BJ (cell line): ENCODE results near the gene FOXJ3. TPM values are rescaled to one million over a fixed set of nuclear protein-coding genes. Genes with fewer than 3 reads are reported as not detected.

Experiments
- CTCF ChIA-PET: fragments of 350-600 bp; formaldehyde crosslinking; extraction: SDS; loops from one replicate; lab custom pipeline; 2021; ENCODE audit warnings: antibody characterized with exemption, inconsistent platforms; lab: Yijun Ruan, JAX
- POLR2A ChIA-PET: fragments of 300-600 bp; sonication (Branson Sonifier 250); formaldehyde crosslinking; extraction: SDS; loops from one replicate; lab custom pipeline; 2021; ENCODE audit warnings: antibody characterized with exemption; lab: Charles Lee
- DNase-seq: peaks from one replicate; pipeline ENCODE4 v3.0.0-alpha.2; 2011; ENCODE audit warnings: low read depth
- H3K27me3 ChIP-seq: 2 replicates; pipeline ENCODE4 v1.6.0; 2011; ENCODE audit warnings: low read length; ENCODE audit not compliant: control insufficient read depth, insufficient read depth
- H3K36me3 ChIP-seq: 2 replicates; pipeline ENCODE4 v1.5.1; 2011; ENCODE audit warnings: low read length; ENCODE audit not compliant: control insufficient read depth, insufficient read depth
- H3K4me3 ChIP-seq: 2 replicates; pipeline ENCODE4 v1.5.1; 2011; ENCODE audit warnings: low read depth, mild to moderate bottlenecking, control low read depth, low read length
- polyA plus RNA-seq: library from polyadenylated mRNA; depleted of rRNA; stranded (reverse); fragments of >200 nt; gene quantifications from 2 replicates; pipeline ENCODE4 v1.2.3, GENCODE V29; 2011
- TF ChIP-seq, protein P1 (sequence below): IDR thresholded peaks from 2 replicates; pipeline ENCODE4 v1.5.1; 2011; ENCODE audit warnings: low read depth, mild to moderate bottlenecking, control low read depth, inconsistent platforms, low read length, moderate library complexity; ENCODE audit not compliant: insufficient read depth

FOXJ3 gene
- polyA plus RNA-seq, 1 experiment, result 22.9 TPM

DNA sequence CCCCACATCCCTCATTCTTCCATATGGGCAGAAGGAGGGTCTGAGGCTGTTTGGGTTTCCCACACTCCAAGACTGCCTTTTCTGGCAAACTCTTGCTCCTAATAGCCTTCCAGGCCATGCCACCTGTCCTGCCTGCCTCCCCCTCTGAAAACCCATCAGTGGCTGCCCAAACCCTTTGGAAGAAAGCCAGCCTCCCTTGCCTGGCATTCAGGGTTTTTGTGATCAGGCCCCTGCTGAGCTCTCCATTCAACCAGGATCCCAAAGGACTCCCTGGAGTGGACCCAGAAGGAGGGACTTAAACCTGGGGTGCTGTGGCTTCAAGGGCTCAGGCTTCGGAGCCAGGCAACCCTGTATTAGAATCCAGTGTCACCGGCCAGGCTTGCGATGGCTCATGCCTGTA lies 166.3 kb downstream of the FOXJ3 start:
- Histone ChIP-seq H3K4me3 (no peak overlapping the region), H3K27me3 (no peaks in the 10 kb centered on the region), H3K36me3 (no peaks in the 10 kb centered on the region)
- ChIA-PET CTCF (interaction anchor here (0.9 kb wide), 1 partner anchor 189 kb away, joined by 3 read pairs; no protein-coding TSS in a partner anchor), POLR2A (no interaction called here)
- TF ChIP-seq, protein P1, sequence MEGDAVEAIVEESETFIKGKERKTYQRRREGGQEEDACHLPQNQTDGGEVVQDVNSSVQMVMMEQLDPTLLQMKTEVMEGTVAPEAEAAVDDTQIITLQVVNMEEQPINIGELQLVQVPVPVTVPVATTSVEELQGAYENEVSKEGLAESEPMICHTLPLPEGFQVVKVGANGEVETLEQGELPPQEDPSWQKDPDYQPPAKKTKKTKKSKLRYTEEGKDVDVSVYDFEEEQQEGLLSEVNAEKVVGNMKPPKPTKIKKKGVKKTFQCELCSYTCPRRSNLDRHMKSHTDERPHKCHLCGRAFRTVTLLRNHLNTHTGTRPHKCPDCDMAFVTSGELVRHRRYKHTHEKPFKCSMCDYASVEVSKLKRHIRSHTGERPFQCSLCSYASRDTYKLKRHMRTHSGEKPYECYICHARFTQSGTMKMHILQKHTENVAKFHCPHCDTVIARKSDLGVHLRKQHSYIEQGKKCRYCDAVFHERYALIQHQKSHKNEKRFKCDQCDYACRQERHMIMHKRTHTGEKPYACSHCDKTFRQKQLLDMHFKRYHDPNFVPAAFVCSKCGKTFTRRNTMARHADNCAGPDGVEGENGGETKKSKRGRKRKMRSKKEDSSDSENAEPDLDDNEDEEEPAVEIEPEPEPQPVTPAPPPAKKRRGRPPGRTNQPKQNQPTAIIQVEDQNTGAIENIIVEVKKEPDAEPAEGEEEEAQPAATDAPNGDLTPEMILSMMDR, result no peak
- no peak for DNase-seq

DNA sequence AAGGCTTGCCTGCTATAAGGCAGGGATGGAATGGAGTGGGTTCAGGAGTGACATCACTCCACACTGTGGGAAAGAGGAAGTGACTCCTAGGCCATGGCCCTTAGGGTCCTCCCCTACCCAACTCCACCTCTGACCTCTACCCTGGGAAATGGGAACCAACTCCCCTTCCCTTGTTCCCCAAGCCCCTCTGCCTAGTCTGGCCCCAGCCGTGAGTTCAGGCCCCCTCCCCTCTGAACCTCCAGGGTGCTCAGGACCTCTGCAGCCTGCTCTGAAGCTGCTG lies 166.7 kb downstream of the FOXJ3 start:
- H3K36me3 ChIP-seq, result no peaks in the 10 kb centered on the region
- H3K27me3 ChIP-seq, result no peaks in the 10 kb centered on the region
- CTCF ChIA-PET, result no interaction called here
- TF ChIP-seq, protein P1, result no peak
- POLR2A ChIA-PET, result no interaction called here
- H3K4me3 ChIP-seq, result no peak overlapping the region
- DNase-seq, result no peak

GRCh38 chr1:42167611-42168390 lies 167.2 kb downstream of the FOXJ3 start:
- DNase-seq, result no peak
- POLR2A ChIA-PET, result no interaction called here
- Histone ChIP-seq H3K36me3 (no peaks in the 10 kb centered on the region), H3K27me3 (no peaks in the 10 kb centered on the region), H3K4me3 (no peak overlapping the region)
- CTCF ChIA-PET, result no interaction called here
- TF ChIP-seq, protein P1, result no peak

GRCh38 chr1:42165511-42166210 lies 169.4 kb downstream of the FOXJ3 start:
- Histone ChIP-seq H3K36me3 (no peaks in the 10 kb centered on the region), H3K4me3 (no peak overlapping the region), H3K27me3 (peaks cover 1% of the 10 kb centered on the region)
- POLR2A ChIA-PET, result no interaction called here
- CTCF ChIA-PET, result interaction anchor here (4.0 kb wide), 1 partner anchor 8 kb away, joined by 26 read pairs; no protein-coding TSS in a partner anchor
- TF ChIP-seq, protein P1, result no peak
- no peak for DNase-seq

- ChIA-PET POLR2A (no interaction called here), CTCF (interaction anchor here (2.5 to 4.0 kb wide), 2 partner anchors 9 to 18 kb away, joined by 7 to 26 read pairs; no protein-coding TSS in a partner anchor)
- Histone ChIP-seq H3K36me3 (no peaks in the 10 kb centered on the region), H3K4me3 (no peak within 1 kb of the TSS), H3K27me3 (peaks cover 1% of the 10 kb centered on the region)
- DNase-seq, result no peak
- TF ChIP-seq, protein P1, result no peak
These were observed 170.2 kb downstream of the FOXJ3 start, which contains the start of gene GUCA2A for GRCh38 chr1:42164551-42165420. Gene GUCA2A, minus strand, starts transcription at chr1:42164745. Its CDS starts 33 bp downstream, at chr1:42164712.
